Fibroblast of the conjunctiva (primary cell): Measurements from ENCODE around the gene ZCCHC9.

Source experiments
- DNase-seq: peaks from one replicate; pipeline ENCODE4 v3.0.0-alpha.2; 2010; ENCODE audit warnings: low read depth

Gene ZCCHC9

DNA sequence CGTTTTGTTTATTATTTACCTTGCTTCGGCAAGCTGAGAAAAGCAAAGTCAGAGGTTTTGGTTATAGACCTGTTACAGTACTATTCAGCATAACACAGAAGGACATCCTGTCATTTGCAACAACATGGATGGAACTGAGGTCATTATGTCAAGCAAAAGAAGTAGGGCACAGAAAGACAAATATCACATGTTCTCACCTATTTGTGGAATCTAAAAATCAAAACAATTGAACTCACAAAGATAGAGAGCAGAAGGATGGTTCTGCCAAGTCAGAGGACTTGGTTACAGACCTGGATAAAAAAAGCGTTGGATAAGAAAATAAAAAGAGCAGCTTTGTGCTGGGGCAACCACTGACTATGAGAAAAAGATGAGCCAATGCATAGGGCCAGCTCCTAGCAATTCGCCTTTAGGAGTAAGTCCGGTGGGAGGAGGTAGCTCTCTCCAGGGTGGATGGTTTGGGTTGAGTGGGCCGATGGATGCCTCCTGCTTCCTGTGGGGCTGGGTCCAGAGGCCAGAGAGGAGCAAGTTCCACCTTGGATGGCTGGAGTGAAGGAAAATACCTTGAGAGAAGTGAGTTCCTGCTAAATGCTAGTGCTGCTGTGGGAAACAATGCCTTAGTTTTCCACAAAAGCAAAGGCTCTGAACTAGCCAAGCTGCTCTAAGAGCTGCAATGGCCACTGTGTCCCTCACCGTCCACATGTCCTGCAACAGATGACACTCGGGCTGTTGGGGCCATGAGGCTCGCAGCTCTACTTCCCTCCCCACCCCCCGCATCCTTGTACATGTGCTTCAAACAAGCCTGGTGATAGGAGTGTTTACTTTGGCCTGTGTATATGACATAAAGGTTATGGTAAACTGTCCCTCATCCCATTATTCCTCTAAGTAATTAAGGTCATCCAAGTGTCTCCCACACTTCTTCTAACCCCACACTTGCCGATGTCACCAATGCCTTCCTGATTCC lies 54.2 kb downstream of the ZCCHC9 start:
- DNase-seq: no peak

- no peak for DNase-seq
Measured at GRCh38 chr5:81359108-81359507, 57.7 kb downstream of the ZCCHC9 start.

GRCh38 chr5:81359881-81360280 lies 58.5 kb downstream of the ZCCHC9 start:
- DNase-seq: no peak

DNA sequence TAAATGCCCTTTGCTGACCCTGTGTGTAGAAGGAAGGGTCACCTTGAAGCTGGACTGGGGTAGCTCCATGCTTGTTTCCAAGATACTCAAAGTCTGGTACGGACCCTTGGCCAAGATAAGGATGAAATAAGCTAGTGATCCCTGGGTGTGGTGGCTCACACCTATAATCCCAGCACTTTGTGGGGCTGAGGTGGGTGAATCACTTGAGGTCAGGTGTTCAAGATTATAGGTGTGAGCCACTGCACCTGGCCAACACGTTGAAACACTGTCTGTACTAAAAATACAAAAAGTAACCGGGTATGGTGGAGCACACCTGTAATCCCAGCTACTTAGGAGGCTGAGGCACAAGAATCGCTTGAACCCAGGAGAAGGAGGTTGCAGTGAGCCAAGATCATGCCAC lies 59.3 kb downstream of the ZCCHC9 start:
- no peak for DNase-seq

- no peak for DNase-seq
Measured at GRCh38 chr5:81361600-81361999, 60.2 kb downstream of the ZCCHC9 start.
